ENCODE results near the gene FEM1A. TPM values are rescaled to one million over a fixed set of nuclear protein-coding genes. Genes with fewer than 3 reads are reported as not detected.
"Not testable (repeated sequence)": the region's sequence is repeated elsewhere in the genome, so short reads cannot be mapped to it uniquely, and the experiment has no call there.

The FEM1A gene
- total and polyA plus RNA-seq, 10 donors = 2.5 to 18.2 (median 11.5) TPM

DNA sequence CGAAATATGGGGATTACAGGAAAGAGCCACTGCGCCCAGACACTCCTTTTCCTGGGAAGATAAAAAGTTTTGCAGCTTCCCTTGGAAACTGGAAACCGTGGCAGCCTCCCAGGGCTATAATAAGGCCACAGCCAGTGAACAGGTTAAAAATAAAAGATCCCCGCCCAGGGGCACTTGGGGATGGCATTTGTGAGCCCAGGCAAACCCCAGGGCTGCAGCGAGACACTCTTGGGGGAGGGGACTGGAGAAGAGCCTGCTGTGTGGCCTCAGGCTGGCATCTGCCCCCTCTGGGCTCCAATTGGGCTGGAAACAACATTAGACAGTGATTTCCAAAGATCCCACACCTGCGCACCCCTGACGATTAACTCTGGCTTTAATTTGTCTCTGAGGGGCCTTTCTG, 11.2 kb downstream of the FEM1A start:
- intact Hi-C loops (cut with DNase I; ENCODE audit: low total_unique reads) = loop anchor here (5.0 kb wide), 1 partner anchor 70 kb away; no protein-coding TSS in a partner anchor
- peaks cover 0 to 23% (median 20%) of the 10 kb centered on the region in 6 donors for H3K4me1 ChIP-seq
- H3K9me3 ChIP-seq = no peaks in the 10 kb centered on the region
- DNase-seq = no peak
- H3K4me3 ChIP-seq = no peak overlapping the region
- H3K27ac ChIP-seq = no peak overlapping the region
- peaks cover 0 to 16% (median 1%) of the 10 kb centered on the region in 6 donors for H3K36me3 ChIP-seq
- no peaks in the 10 kb centered on the region for H3K27me3 ChIP-seq (replicated peaks in 1 of 7)
- WGBS, 5 donors = 76 to 91% (median 80%) methylated on average over 7 of the region's 7 CpGs
- TF ChIP-seq POLR2A (IDR thresholded peaks at IDR 0.05) (no peak), POLR2AphosphoS5 (IDR thresholded peaks at IDR 0.05) (no peak)
- TF ChIP-seq, protein P1, sequence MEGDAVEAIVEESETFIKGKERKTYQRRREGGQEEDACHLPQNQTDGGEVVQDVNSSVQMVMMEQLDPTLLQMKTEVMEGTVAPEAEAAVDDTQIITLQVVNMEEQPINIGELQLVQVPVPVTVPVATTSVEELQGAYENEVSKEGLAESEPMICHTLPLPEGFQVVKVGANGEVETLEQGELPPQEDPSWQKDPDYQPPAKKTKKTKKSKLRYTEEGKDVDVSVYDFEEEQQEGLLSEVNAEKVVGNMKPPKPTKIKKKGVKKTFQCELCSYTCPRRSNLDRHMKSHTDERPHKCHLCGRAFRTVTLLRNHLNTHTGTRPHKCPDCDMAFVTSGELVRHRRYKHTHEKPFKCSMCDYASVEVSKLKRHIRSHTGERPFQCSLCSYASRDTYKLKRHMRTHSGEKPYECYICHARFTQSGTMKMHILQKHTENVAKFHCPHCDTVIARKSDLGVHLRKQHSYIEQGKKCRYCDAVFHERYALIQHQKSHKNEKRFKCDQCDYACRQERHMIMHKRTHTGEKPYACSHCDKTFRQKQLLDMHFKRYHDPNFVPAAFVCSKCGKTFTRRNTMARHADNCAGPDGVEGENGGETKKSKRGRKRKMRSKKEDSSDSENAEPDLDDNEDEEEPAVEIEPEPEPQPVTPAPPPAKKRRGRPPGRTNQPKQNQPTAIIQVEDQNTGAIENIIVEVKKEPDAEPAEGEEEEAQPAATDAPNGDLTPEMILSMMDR (IDR thresholded peaks at IDR 0.05 in 8 of 11, conservative IDR thresholded peaks at IDR 0.05 in 3 of 11) = no peak

DNA sequence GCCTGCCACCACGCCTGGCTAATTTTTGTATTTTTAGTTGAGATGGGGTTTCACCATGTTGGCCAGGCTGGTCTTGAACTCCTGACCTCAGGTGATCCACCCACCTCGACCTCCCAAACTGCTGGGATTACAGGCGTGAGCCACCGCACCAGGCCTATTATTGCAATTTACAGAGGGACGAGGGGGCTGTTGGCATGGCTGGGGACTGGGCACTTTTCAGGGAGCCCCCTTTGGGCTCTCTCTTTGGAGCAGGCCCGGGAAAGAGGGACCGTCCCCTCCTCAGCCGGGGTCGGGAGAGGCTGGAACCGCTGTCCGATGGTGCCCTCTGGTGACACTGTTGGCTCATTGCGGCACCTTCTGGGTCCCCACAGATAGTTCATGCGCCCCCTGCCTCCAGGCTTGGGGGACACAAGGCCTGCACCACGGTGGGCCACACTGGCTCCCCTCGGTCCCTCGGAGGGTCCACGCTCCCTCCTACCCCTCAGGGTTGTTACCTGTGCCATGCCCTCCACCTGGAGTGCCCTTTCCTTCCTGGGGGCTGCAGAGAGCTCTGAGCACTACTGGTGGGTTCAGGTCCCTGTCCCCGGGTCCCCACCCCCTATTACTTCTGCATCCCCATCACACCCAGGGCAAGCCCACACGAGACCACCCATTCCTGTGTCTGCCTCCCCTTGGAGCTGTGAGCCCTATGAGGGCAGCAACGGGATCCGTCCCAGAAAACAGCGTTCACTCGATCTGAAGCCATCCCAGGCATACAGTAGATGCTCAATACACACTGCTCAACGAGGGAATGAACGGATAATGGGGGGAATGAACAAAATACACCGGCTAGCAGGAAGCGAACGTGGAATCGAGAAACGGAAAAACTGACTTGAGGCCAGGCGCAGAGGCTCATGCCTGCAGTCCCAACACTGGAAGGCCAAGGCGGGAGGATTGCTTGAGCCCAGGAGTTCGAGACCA, 12.5 kb downstream of the FEM1A start:
- peak; percentile 84 for DNase-seq
- peaks cover 0 to 5% (median 0%) of the 10 kb centered on the region in 6 donors for H3K36me3 ChIP-seq
- intact Hi-C loops (cut with DNase I; ENCODE audit: low total_unique reads) = loop anchor here (5.0 kb wide), 1 partner anchor 72 kb away; no protein-coding TSS in a partner anchor
- H3K27ac ChIP-seq = no peak overlapping the region
- WGBS, 5 donors = 48 to 51% (median 49%) methylated on average over 30 to 33 of the region's 33 CpGs
- H3K9me3 ChIP-seq = no peaks in the 10 kb centered on the region
- no peaks in the 10 kb centered on the region for H3K27me3 ChIP-seq (replicated peaks in 1 of 7)
- TF ChIP-seq POLR2A (IDR thresholded peaks at IDR 0.05) = no peak
- TF ChIP-seq, protein P1 (IDR thresholded peaks at IDR 0.05 in 8 of 11, conservative IDR thresholded peaks at IDR 0.05 in 3 of 11) = peak; percentile 34 to 88 (median 72)
- peak in 1 of 3 donors; percentile 30 for TF ChIP-seq POLR2AphosphoS5 (IDR thresholded peaks at IDR 0.05)
- peak overlapping the region in 1 of 8 donors; percentile 40 for H3K4me3 ChIP-seq
- peaks cover 0 to 34% (median 22%) of the 10 kb centered on the region in 6 donors for H3K4me1 ChIP-seq

DNA sequence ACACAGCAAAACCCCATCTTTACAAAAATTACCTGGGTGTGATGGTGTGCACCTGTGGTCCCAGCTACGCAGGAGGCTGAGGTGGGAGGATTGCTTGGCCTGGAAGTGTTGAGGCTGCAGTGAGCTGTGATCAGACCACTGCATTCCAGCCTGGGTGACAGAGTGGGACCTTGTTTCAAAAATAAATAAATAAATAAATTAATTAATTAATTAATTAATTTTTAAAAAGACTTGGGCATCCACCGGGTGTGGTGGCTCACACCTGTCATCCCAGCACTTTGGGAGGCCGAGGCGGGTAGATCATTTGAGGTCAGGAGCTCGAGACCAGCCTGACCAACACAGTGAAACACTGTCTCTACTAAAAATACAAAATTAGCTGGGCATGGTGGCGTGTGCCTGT, 13.6 kb downstream of the FEM1A start:
- DNase-seq; H3K27ac ChIP-seq; H3K9me3 ChIP-seq; H3K27me3 ChIP-seq (replicated peaks in 1 of 7); H3K36me3 ChIP-seq; H3K4me3 ChIP-seq: not testable (repeated sequence)
- intact Hi-C loops (cut with DNase I; ENCODE audit: low total_unique reads) = loop anchor here (5.0 kb wide), 1 partner anchor 47 kb away; no protein-coding TSS in a partner anchor
- 90 to 98% (median 95%) methylated on average over 6 of the region's 6 CpGs for WGBS, 5 donors
- H3K4me1 ChIP-seq = peaks cover 0 to 45% (median 30%) of the 10 kb centered on the region in 6 donors

DNA sequence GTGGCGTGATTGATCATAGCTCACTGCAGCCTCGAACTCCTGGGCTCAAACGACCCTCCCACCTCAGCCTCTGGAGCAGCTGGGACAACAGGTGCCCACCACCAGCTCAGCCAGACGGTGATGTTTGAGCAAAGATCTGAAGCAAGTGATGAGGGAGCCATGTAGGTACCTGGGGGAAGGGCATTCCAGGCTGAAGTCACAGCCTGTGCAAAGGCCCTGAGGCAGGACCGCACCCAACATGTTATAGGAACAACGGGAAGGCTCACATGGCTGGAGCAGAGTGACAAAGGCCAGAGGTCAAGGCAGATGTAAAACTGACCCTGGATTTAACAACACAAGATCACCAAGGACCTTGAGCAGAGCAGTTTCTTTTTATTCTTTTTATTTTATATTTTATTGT, 14.8 kb downstream of the FEM1A start:
- DNase-seq = no peak
- TF ChIP-seq, protein P1 (IDR thresholded peaks at IDR 0.05 in 8 of 11, conservative IDR thresholded peaks at IDR 0.05 in 3 of 11) = no peak
- TF ChIP-seq POLR2AphosphoS5 (IDR thresholded peaks at IDR 0.05) (no peak), POLR2A (IDR thresholded peaks at IDR 0.05) (no peak)
- H3K9me3 ChIP-seq = no peaks in the 10 kb centered on the region
- no peak overlapping the region for H3K4me3 ChIP-seq
- peaks cover 0 to 57% (median 31%) of the 10 kb centered on the region in 6 donors for H3K4me1 ChIP-seq
- no peaks in the 10 kb centered on the region for H3K27me3 ChIP-seq (replicated peaks in 1 of 7)
- H3K36me3 ChIP-seq = no peaks in the 10 kb centered on the region
- peak overlapping the region in 1 of 8 donors; percentile 74 for H3K27ac ChIP-seq
- intact Hi-C loops (cut with DNase I; ENCODE audit: low total_unique reads) = loop anchor here (5.0 kb wide), 1 partner anchor 46 kb away; no protein-coding TSS in a partner anchor
- WGBS, 5 donors = 86 to 94% (median 87%) methylated on average over 6 of the region's 6 CpGs

All from spleen (tissue), 11 donors.